ENCODE results near the gene LPAR3.

LPAR3 gene

GRCh38 chr1:84899969-84900368 is 7.0 kb upstream of the LPAR3 start:
- H3K27ac ChIP-seq: no peak overlapping the region
- no peak for TF ChIP-seq ZFX (IDR thresholded peaks at IDR 0.05; ENCODE audit: borderline replicate concordance)

DNA sequence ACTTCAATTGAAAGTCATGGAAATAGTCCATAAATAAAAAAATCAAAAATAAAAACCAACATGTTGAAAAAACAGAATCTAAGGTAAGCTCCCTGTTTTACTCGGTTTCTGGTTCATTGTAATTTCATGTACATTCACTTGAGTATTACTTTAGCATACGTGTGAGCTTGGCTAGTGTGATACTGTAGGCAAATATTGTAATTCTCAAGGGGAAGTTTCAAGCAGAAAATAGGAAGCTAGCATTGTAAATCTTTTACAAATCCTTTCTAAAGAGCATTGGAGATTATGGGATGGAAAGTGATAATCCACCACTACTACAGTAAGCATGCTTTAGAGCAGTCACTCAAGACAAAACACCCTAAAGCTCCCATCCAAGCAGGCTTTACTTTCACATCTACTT is 3.3 kb upstream of the LPAR3 start:
- TF ChIP-seq CTCF (IDR thresholded peaks at IDR 0.05): no peak
- TF ChIP-seq ZFX (IDR thresholded peaks at IDR 0.05; ENCODE audit: borderline replicate concordance): no peak
- H3K27ac ChIP-seq: no peak overlapping the region

GRCh38 chr1:84890566-84890965 is 2.4 kb downstream of the LPAR3 start:
- TF ChIP-seq CTCF (IDR thresholded peaks at IDR 0.05): no peak
- TF ChIP-seq ZFX (IDR thresholded peaks at IDR 0.05; ENCODE audit: borderline replicate concordance): no peak
- no peak overlapping the region for H3K27ac ChIP-seq

DNA sequence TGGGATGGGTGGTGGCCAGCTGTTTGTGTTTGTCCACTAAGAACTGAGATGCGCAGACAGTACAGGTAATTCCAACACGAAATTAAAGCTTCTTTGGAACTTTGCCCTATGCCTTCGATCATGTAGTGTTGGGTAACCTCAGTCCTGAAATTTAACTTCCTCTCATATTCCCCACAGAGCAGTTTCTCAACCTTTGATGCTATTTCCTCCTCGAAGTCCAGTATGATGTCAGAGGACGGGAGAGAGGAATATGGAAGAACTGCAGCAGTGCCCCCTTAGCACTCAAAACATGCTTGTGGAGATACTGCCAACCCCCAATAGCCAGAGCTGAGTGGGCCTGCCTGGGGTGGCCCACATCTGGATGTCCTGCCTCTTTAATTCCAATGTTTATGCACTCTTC is 3.6 kb downstream of the LPAR3 start:
- no peak overlapping the region for H3K27ac ChIP-seq
- TF ChIP-seq ZFX (IDR thresholded peaks at IDR 0.05; ENCODE audit: borderline replicate concordance) (no peak), CTCF (IDR thresholded peaks at IDR 0.05) (no peak)

GRCh38 chr1:84888753-84889152 is 4.3 kb downstream of the LPAR3 start:
- H3K27ac ChIP-seq: no peak overlapping the region
- TF ChIP-seq ZFX (IDR thresholded peaks at IDR 0.05; ENCODE audit: borderline replicate concordance) (no peak), CTCF (IDR thresholded peaks at IDR 0.05) (no peak)

DNA sequence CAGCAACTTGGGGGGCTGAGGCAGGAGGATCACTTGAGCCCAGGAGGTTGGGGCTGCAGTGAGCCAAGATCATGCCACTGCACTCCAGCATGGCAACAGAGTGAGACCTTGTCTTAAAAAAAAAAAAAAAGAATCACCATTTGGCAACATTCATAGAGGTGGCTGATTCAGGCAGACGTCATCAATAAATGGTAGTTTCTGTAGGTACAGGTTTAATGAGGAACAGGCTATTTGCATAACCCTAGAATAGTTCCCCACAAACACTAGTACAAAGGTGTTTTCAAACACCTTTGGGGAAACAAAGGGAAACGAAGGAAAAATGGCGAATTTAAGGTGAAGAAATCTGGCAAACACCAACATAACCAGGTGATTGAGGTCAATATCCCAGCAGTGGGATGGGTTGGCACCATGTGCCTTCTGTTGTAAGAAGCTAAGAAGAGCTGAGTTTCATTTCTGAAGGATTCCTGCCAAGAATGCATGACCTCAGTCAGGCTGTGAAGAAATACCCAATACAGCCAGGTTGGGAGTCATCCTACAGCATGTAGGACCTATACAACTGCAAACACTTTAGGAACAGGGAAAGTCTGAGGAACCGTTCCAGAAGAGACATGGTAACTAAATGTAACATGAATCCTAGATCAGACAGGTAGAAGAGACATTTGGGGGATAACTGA is 5.6 kb downstream of the LPAR3 start:
- no peak for TF ChIP-seq CTCF (IDR thresholded peaks at IDR 0.05)
- no peak for TF ChIP-seq ZFX (IDR thresholded peaks at IDR 0.05; ENCODE audit: borderline replicate concordance)
- H3K27ac ChIP-seq: no peak overlapping the region

DNA sequence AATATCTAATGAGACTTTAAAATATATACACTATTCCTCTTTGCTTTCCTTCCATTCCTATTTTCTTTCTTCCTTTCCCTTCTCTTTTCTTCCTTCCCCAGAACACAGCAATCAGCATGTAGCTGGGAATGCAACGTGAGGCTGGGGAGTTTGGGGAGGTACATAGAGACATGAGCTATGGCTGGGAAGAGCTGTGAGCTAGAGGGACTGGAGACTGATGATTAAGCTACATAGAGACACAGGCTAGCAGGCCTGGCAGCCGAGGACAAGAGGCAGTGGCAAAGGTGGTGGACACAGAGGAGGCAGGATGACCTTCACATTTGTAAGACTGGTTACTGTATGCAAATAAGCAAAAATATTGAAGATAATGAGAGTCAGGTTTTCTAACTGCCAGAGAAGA is 7.5 kb downstream of the LPAR3 start:
- H3K27ac ChIP-seq: no peak overlapping the region
- TF ChIP-seq ZFX (IDR thresholded peaks at IDR 0.05; ENCODE audit: borderline replicate concordance) (no peak), CTCF (IDR thresholded peaks at IDR 0.05) (no peak)

All from 22Rv1 (cell line).